HG03442 (cell line): ENCODE results near the gene ADGRD2.

Source experiments
- ATAC-seq: cut with Tn5 transposase; IDR thresholded peaks from one replicate; pipeline ENCODE4 v1.9.1; 2021; ENCODE audit warnings: mild to moderate bottlenecking, moderate library complexity; ENCODE audit not compliant: unreplicated experiment

The ADGRD2 gene

DNA sequence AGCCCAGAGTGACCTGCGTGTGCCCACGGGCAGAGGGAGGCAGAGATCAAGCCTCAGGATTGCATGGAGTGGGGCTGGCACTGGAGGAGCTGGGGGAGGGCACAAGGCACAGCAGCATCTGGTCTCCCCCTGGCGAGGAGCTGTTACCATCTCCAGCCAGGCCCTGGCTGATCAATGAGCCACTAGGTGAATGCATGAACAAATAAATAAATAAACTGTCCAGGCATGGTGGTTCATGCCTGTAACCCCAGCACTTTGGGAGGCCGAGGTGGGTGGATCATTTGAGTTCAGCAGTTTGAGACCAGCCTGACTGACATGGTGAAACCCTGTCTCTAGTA is 20.8 kb upstream of the ADGRD2 start:
- ATAC-seq, result no peak

GRCh38 chr9:124436320-124436719 is 13.9 kb upstream of the ADGRD2 start:
- ATAC-seq, result no peak

DNA sequence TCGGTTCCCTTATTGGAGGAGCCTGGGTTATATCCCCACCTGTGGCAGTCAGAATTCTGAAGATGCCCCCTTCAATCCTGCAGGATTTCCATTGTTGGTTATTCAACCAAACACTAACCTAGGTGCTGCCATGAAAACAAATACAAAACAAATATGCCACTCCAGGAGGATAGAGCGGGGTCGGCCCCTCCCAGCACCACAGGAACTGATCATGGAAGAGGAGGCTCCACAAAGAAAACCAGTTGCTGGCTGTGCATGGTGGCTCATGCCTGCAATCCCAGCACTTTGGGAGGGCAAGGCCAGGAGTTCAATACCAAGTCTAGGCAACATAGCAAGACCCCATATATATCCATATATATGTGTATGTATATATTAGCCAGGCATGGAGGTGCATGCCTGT is 13.2 kb upstream of the ADGRD2 start:
- ATAC-seq, result no peak

DNA sequence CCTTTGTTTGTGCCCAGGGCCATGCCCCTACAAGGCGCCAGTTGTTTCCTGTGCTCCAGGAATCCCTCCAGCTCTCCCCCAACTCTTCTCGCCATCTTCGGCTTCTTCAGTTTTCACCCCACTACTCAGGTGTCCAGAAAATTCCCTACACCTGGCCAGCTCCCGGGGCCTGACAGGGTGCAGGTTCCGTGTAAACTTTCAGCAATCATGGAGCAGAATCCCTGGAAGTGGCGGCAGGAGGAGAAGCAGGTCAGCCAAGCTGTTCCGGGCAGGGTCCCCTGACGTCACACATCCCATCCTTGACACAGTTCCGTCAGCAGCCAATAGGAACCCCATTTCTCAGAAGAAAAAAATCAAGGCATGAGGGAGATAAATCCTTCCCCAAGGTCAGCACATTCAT is 12.2 kb upstream of the ADGRD2 start:
- no peak for ATAC-seq

DNA sequence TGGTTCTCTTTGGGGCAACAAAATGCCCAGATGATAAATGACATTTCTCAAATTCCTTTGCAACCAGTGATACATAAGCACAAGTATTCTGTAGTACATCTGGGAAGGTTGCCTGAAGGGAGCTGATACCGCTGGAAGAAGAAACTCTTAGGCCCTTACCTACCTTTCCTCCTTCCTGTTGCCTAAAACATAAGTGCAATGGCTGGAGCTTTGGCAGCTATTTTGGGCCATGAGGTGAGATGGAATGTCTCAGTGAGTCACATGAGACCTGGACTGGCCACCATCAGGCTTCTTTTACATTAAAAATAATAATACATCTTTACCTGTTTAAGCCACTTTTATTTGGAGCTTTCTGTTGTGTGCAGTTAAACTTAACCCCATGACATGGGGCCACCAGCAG is 11.2 kb upstream of the ADGRD2 start:
- ATAC-seq, result no peak

DNA sequence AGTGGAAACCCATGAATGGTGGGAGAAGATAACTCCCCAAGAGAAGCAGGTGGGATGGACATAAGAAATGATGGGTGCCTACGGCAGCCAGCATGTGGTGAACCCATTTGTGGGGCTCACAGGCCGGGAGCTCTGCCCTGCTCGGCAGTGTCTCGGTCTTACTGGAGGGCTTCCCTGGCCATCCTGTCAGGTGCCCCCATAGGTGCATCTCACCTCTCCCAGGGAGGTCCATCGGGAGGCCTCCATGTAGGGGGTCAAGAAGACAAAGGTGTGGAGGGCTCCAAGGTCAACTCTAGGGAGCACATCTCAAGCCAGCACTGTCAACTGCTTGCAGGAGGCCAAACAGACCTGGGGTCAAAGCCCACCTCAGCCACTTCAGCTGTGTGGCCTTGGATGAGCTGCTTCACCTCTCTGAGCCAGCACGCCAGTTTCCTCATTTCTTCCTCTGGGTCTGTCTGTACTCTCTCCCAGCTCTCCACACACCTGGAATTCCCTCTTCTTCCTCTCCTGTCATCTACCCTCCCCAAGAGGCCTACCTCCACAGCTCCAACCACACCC is 10.5 kb upstream of the ADGRD2 start:
- ATAC-seq, result no peak

DNA sequence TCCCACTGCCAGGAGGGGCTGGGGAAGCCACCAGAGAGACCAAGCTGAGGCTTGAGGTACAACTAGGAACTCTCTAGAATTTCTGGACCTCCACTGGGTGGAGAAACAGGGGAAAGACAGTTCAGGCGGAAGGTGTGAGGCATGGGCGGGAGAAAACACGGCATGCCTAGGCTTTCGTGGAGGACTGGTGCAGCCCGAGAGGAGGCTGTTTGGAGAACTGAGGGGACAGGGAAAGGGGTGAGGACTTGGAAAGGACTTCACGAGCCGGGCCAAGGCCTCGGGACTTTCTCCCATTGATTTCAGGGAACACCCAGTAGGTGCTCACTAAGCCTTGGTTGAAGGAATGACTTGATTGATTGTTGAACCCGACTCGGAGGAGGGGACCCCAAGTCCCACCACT is 9.5 kb upstream of the ADGRD2 start:
- no peak for ATAC-seq

DNA sequence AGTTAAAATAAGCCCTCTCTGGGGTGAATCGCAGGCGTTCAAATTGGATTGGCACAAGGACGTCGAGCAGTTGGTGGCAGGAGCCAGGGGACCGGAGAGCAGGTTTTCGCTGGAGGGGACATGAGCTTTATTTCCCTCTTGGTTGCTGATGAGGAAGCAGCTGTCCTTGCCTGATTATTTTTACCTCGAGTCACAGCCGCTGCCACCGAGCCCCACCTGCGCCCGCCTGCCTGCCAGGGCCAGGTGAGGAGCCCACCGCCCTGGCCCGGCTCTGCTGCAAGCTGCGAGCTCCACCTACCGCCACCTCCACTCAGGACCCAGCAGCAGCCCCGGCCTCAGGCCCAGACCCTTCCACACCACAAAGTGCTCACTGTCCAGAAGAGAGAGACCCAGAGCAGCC is 9.0 kb upstream of the ADGRD2 start:
- ATAC-seq, result no peak

- ATAC-seq, result no peak
These were observed 7.9 kb upstream of the ADGRD2 start for GRCh38 chr9:124442379-124442778.

- no peak for ATAC-seq
These were observed 7.4 kb upstream of the ADGRD2 start for GRCh38 chr9:124442826-124443225.

- ATAC-seq, result no peak
These were observed 6.6 kb upstream of the ADGRD2 start for GRCh38 chr9:124443625-124444024.

DNA sequence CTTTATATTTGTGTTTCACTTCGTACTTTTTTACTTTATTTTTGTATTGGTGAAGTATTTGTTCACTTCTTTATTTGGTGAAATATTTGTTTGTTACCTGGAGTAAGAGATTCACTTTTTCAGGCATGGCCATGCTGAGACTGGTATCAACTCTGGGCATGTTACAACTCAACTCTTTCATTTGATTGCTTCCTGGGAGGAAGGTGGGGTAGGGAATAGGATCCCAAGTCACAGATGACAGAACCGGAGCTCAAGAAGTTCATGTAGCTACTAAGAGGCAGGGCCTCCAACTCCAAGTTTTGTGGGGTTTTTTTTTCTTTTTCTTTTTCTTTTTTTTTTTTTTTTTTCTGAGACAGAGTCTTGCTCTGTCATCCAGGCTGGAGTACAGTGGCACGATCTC is 6.1 kb upstream of the ADGRD2 start:
- no peak for ATAC-seq

DNA sequence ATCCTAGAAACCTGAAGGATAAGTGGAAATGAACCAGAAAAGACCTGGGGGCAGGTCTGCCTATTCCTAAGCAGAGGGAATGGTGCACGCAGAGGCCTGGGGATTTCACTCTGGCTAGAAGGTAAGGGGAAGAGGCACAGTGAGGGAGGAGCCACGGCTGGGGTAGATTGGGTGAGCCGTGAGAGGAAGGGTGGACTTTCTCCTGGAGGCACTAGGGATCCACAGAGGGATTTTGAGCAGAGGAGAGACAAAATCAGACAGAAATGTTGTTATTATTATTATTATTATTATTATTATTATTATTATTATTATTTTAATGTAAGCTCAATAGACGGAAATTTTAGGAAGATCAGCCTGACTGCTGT is 3.0 kb upstream of the ADGRD2 start:
- ATAC-seq, result no peak

GRCh38 chr9:124448019-124448418 is 2.2 kb upstream of the ADGRD2 start:
- no peak for ATAC-seq

GRCh38 chr9:124449381-124450151 is 685 bp upstream of the ADGRD2 start:
- no peak for ATAC-seq

- no peak for ATAC-seq
These were observed 845 bp downstream of the ADGRD2 start for GRCh38 chr9:124450931-124451661.

- ATAC-seq, result no peak
These were observed 2.1 kb downstream of the ADGRD2 start for GRCh38 chr9:124452326-124452725.

GRCh38 chr9:124452841-124453585 is 2.8 kb downstream of the ADGRD2 start:
- ATAC-seq, result no peak

DNA sequence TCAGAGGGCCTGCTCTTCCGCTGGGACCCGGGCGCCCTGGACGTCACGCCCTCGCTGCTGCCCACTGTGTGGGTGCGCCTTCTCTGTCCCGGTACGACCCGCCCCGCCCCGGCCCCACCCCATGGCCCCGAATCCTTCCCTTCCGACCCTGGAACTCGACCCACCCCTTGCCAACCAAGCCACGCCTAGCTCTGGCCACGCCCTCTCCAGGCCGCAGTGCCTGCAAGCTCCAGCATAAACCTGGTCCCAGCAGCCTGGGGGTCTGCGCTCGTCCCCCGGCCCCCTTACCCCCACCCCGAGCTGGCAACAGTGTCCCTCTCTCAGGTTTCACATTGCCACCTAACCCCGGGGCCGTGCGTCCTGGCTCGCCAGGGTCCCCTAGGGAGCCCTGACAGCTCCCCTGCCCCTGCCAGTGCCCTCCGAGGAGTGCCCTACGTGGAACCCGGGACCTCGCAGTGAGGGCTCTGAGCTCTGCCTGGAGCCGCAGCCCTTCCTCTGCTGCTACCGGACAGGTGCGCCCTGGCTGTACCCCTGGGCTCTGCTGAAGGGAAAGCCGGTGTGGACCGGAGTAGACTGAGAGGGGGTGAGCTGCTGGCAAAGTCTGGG is 3.4 kb downstream of the ADGRD2 start:
- no peak for ATAC-seq

GRCh38 chr9:124454296-124454695 is 4.0 kb downstream of the ADGRD2 start:
- no peak for ATAC-seq

GRCh38 chr9:124454791-124455443 is 4.7 kb downstream of the ADGRD2 start:
- ATAC-seq, result no peak
